ENCODE results near the gene PODNL1.

GRCh38 chr19:13956365-13956744 is 18.1 kb upstream of the PODNL1 start:
- TF ChIP-seq, protein P1, sequence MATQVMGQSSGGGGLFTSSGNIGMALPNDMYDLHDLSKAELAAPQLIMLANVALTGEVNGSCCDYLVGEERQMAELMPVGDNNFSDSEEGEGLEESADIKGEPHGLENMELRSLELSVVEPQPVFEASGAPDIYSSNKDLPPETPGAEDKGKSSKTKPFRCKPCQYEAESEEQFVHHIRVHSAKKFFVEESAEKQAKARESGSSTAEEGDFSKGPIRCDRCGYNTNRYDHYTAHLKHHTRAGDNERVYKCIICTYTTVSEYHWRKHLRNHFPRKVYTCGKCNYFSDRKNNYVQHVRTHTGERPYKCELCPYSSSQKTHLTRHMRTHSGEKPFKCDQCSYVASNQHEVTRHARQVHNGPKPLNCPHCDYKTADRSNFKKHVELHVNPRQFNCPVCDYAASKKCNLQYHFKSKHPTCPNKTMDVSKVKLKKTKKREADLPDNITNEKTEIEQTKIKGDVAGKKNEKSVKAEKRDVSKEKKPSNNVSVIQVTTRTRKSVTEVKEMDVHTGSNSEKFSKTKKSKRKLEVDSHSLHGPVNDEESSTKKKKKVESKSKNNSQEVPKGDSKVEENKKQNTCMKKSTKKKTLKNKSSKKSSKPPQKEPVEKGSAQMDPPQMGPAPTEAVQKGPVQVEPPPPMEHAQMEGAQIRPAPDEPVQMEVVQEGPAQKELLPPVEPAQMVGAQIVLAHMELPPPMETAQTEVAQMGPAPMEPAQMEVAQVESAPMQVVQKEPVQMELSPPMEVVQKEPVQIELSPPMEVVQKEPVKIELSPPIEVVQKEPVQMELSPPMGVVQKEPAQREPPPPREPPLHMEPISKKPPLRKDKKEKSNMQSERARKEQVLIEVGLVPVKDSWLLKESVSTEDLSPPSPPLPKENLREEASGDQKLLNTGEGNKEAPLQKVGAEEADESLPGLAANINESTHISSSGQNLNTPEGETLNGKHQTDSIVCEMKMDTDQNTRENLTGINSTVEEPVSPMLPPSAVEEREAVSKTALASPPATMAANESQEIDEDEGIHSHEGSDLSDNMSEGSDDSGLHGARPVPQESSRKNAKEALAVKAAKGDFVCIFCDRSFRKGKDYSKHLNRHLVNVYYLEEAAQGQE (IDR thresholded peaks at IDR 0.05; ENCODE audit: insufficient read depth in 1 of 2, low read depth in 2 of 2, low read length in 2 of 2), result no peak
- no peak for TF ChIP-seq POLR2AphosphoS5 (IDR thresholded peaks at IDR 0.05; ENCODE audit: low read depth, low read length)
